Suppressor macrophage treated with lipopolysaccharide for 1 hour (primary cell): ENCODE measurements around the gene RNF175.

Experiments used
- DNase-seq, 3 donors: peaks; one replicate each; pipeline ENCODE4 v3.0.0-alpha.2; 2020 to 2022

Gene RNF175

GRCh38 chr4:153784166-153784699, 24.4 kb upstream of the RNF175 start:
- DNase-seq: no peak

GRCh38 chr4:153782581-153782980, 22.8 kb upstream of the RNF175 start:
- DNase-seq: no peak

GRCh38 chr4:153781717-153782416, 22.0 kb upstream of the RNF175 start:
- DNase-seq: no peak

GRCh38 chr4:153781280-153781679, 21.5 kb upstream of the RNF175 start:
- no peak for DNase-seq

GRCh38 chr4:153780876-153781275, 21.1 kb upstream of the RNF175 start:
- no peak for DNase-seq

- DNase-seq: no peak
Observed at GRCh38 chr4:153780221-153780620, 20.4 kb upstream of the RNF175 start.

GRCh38 chr4:153778383-153778782, 18.6 kb upstream of the RNF175 start:
- no peak for DNase-seq

- DNase-seq: no peak
Observed at GRCh38 chr4:153777421-153777820, 17.6 kb upstream of the RNF175 start.

GRCh38 chr4:153776601-153777000, 16.8 kb upstream of the RNF175 start:
- no peak for DNase-seq

- no peak for DNase-seq
Observed at GRCh38 chr4:153773236-153773690, 13.4 kb upstream of the RNF175 start.

- DNase-seq: peak; percentile 42 to 62 (median 60)
Observed at GRCh38 chr4:153771046-153771445, 11.2 kb upstream of the RNF175 start.

- DNase-seq: no peak
Observed at GRCh38 chr4:153766758-153767157, 6.9 kb upstream of the RNF175 start.

- DNase-seq: no peak
Observed at GRCh38 chr4:153765894-153766293, 6.1 kb upstream of the RNF175 start.

- DNase-seq: no peak
Observed at GRCh38 chr4:153764601-153765368, 5.0 kb upstream of the RNF175 start.

GRCh38 chr4:153763404-153763803, 3.6 kb upstream of the RNF175 start:
- DNase-seq: peak; percentile 41 to 49 (median 49)

GRCh38 chr4:153758688-153759406, 977 bp downstream of the RNF175 start:
- no peak for DNase-seq

GRCh38 chr4:153758136-153758535, 1.7 kb downstream of the RNF175 start:
- DNase-seq: no peak

GRCh38 chr4:153757407-153757806, 2.4 kb downstream of the RNF175 start:
- peak; percentile 69 to 80 (median 72) for DNase-seq

- DNase-seq: no peak
Observed at GRCh38 chr4:153755186-153755585, 4.6 kb downstream of the RNF175 start.

- DNase-seq: peak; percentile 92 to 93 (median 92)
Observed at GRCh38 chr4:153750197-153750817, 9.5 kb downstream of the RNF175 start.

GRCh38 chr4:153748378-153748777, 11.4 kb downstream of the RNF175 start:
- DNase-seq: peak; percentile 71 to 77 (median 73)

- peak; percentile 21 to 42 (median 41) for DNase-seq
Observed at GRCh38 chr4:153747406-153747955, 12.3 kb downstream of the RNF175 start.
